Activated CD4-positive, alpha-beta T cell treated with anti-CD3 and anti-CD28 coated beads, Interleukin-2, amount 10 ng/mL, durations not matched to agents 7 days and 5 days (primary cell): ENCODE data around the gene ATXN10. TPM values are rescaled to one million over a fixed set of nuclear protein-coding genes. Genes with fewer than 3 reads are reported as not detected.

Experiments
- CTCF ChIA-PET: fragments of 350-600 bp; sonication (Branson Sonifier 250); formaldehyde crosslinking; loops from one replicate; lab custom pipeline; 2021; ENCODE audit warnings: antibody characterized with exemption; lab: Charles Lee
- POLR2A ChIA-PET: fragments of 350-600 bp; sonication (Branson Sonifier 250); formaldehyde crosslinking; loops from one replicate; lab custom pipeline; 2021; ENCODE audit warnings: antibody characterized with exemption; lab: Charles Lee
- DNase-seq: peaks from one replicate; pipeline ENCODE4 v3.0.0-alpha.2; 2020
- H3K27ac Mint-ChIP-seq: one replicate; pipeline ENCODE4 v1.8.0; 2021; ENCODE audit warnings: mild to moderate bottlenecking, moderate library complexity, mixed read lengths
- H3K27me3 Mint-ChIP-seq: one replicate; pipeline ENCODE4 v1.8.0; 2021; ENCODE audit warnings: mixed read lengths
- H3K36me3 Mint-ChIP-seq: one replicate; pipeline ENCODE4 v1.8.0; 2021; ENCODE audit warnings: low read depth, mixed read lengths
- H3K4me1 Mint-ChIP-seq: one replicate; pipeline ENCODE4 v1.8.0; 2021; ENCODE audit warnings: mixed read lengths
- H3K4me3 Mint-ChIP-seq: one replicate; pipeline ENCODE4 v1.8.0; 2021; ENCODE audit warnings: mild to moderate bottlenecking, moderate library complexity, mixed read lengths
- H3K9me3 Mint-ChIP-seq: one replicate; pipeline ENCODE4 v1.8.0; 2021; ENCODE audit warnings: mixed read lengths
- total RNA-seq, 2 experiments: library from RNA; stranded (reverse); gene quantifications; one replicate each; pipeline ENCODE4 v1.2.3, GENCODE V29; 2021

Gene ATXN10
- total RNA-seq, 2 experiments from 2014 or later: 91.5 to 103 TPM

- Mint-ChIP-seq H3K27me3 (no peaks in the 10 kb centered on the region), H3K9me3 (no peaks in the 10 kb centered on the region), H3K36me3 (peaks cover 3% of the 10 kb centered on the region), H3K27ac (no peak overlapping the region), H3K4me1 (peaks cover 5% of the 10 kb centered on the region), H3K4me3 (no peak overlapping the region)
- POLR2A ChIA-PET: no interaction called here
- DNase-seq: no peak
- CTCF ChIA-PET: interaction anchor here (0.6 to 1.9 kb wide), 3 partner anchors 12 to 80 kb away, joined by 3 to 7 read pairs (median 6); no protein-coding TSS in a partner anchor
These were observed 13.3 kb downstream of the ATXN10 start for GRCh38 chr22:45684752-45685574.

DNA sequence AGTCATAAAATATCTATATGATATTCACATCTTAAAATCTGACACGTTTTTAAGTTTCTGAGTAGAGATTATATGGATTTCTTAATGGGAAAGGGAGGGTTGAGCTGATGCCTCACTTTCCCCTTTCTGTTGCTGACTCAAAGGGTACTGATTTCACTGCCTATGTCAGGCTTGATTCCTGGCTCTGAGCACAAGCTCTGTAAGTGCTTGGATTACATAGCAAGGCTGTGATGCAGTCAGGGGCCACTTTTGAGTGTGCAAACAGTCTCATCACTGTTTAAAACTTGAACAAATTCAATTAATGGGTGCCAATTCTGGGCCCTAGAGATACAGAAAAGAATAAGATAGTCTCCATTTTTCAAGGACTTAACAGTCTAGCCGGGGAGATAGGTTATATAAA, 14.4 kb downstream of the ATXN10 start:
- ChIA-PET CTCF (interaction anchor here (1.5 kb wide), 1 partner anchor 13 kb away, joined by 6 read pairs; no protein-coding TSS in a partner anchor), POLR2A (no interaction called here)
- H3K27ac Mint-ChIP-seq: no peak overlapping the region
- peaks cover 10% of the 10 kb centered on the region for H3K36me3 Mint-ChIP-seq
- no peaks in the 10 kb centered on the region for H3K9me3 Mint-ChIP-seq
- peaks cover 14% of the 10 kb centered on the region for H3K4me1 Mint-ChIP-seq
- H3K27me3 Mint-ChIP-seq: no peaks in the 10 kb centered on the region
- H3K4me3 Mint-ChIP-seq: no peak overlapping the region
- DNase-seq: no peak

DNA sequence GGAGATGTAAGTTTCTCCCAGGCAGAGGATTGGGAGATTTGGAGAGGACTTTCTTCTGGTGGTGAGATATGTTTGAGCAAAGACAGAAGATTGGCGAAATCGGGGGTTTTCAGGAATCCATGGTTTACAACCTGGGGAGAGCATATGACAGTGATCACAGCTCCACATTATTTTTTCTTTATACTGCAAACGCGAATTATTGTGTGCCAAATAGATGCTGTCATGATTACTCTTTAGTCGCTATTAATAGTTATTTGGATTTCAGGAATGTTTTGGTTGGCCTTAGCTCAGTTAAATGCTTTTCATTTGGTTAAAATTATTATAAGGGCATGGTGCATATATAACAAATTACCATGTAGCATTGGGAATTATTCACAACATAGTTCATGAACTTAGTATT, 15.2 kb downstream of the ATXN10 start:
- H3K4me3 Mint-ChIP-seq: no peak overlapping the region
- POLR2A ChIA-PET: no interaction called here
- CTCF ChIA-PET: no interaction called here
- no peaks in the 10 kb centered on the region for H3K9me3 Mint-ChIP-seq
- DNase-seq: no peak
- H3K4me1 Mint-ChIP-seq: peaks cover 16% of the 10 kb centered on the region
- H3K27me3 Mint-ChIP-seq: no peaks in the 10 kb centered on the region
- no peak overlapping the region for H3K27ac Mint-ChIP-seq
- H3K36me3 Mint-ChIP-seq: peaks cover 11% of the 10 kb centered on the region

DNA sequence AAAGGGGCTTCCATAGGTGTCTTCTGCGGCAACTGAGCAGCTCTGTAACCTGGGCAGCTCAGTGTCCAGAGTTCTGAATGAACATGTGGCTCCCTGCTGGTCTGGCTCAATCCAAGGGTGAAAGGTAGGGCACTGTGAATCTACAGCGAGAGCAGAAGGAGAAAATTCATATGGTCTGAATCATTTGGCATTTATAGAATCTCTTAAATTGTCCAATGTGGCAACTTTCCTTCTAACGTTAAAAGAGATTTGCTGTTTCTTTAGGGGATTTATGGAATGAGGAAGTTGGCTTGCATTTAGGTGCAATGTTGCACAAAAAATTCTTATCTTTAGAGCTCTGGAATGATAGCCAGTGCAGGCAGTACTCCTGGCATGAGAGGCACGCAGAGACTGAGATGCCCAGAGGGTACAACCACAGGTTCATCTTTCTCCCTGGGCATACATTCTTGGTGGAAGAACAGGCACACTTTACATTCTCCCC, 17.0 kb downstream of the ATXN10 start:
- Mint-ChIP-seq H3K27ac (no peak overlapping the region), H3K36me3 (peaks cover 16% of the 10 kb centered on the region), H3K27me3 (no peaks in the 10 kb centered on the region), H3K9me3 (no peaks in the 10 kb centered on the region), H3K4me3 (no peak overlapping the region), H3K4me1 (peaks cover 16% of the 10 kb centered on the region)
- DNase-seq: no peak
- CTCF ChIA-PET: no interaction called here
- POLR2A ChIA-PET: no interaction called here

GRCh38 chr22:45689211-45689610, 17.6 kb downstream of the ATXN10 start:
- ChIA-PET POLR2A (no interaction called here), CTCF (no interaction called here)
- Mint-ChIP-seq H3K36me3 (peaks cover 22% of the 10 kb centered on the region), H3K27me3 (no peaks in the 10 kb centered on the region), H3K9me3 (no peaks in the 10 kb centered on the region), H3K27ac (no peak overlapping the region), H3K4me3 (no peak overlapping the region), H3K4me1 (peaks cover 16% of the 10 kb centered on the region)
- no peak for DNase-seq

DNA sequence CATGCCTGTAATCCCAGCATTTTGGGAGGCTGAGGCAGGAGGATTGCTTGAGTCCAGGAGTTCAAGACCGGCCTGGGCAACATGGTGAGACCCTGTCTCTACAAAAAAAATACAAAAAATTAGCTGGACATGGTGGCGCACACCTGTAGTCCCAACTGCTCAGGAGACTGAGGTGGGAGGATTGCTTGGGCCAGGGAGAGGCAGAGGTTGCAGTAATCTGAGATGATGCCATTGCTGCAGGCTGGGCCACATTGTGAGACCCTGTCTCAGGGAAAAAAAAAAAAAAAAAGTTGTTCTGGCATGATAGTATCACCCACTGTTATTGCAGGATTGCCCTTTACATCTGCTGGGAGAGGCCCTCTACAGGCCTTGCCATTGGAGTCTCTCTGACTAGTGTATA, 18.4 kb downstream of the ATXN10 start:
- ChIA-PET POLR2A (no interaction called here), CTCF (no interaction called here)
- peaks cover 16% of the 10 kb centered on the region for H3K4me1 Mint-ChIP-seq
- H3K36me3 Mint-ChIP-seq: peaks cover 22% of the 10 kb centered on the region
- no peak for DNase-seq
- H3K4me3 Mint-ChIP-seq: no peak overlapping the region
- H3K27ac Mint-ChIP-seq: peak overlapping the region; percentile 33
- H3K9me3 Mint-ChIP-seq: no peaks in the 10 kb centered on the region
- H3K27me3 Mint-ChIP-seq: no peaks in the 10 kb centered on the region

- no peak for DNase-seq
- no peaks in the 10 kb centered on the region for H3K9me3 Mint-ChIP-seq
- CTCF ChIA-PET: interaction anchor here (1.5 kb wide), 1 partner anchor 13 kb away, joined by 6 read pairs; no protein-coding TSS in a partner anchor
- H3K27me3 Mint-ChIP-seq: no peaks in the 10 kb centered on the region
- POLR2A ChIA-PET: no interaction called here
- no peak overlapping the region for H3K27ac Mint-ChIP-seq
- H3K4me1 Mint-ChIP-seq: peaks cover 16% of the 10 kb centered on the region
- peaks cover 24% of the 10 kb centered on the region for H3K36me3 Mint-ChIP-seq
- no peak overlapping the region for H3K4me3 Mint-ChIP-seq
These were observed 20.9 kb downstream of the ATXN10 start for GRCh38 chr22:45692549-45692948.

- Mint-ChIP-seq H3K4me3 (no peak overlapping the region), H3K9me3 (no peaks in the 10 kb centered on the region), H3K4me1 (peaks cover 16% of the 10 kb centered on the region), H3K27me3 (no peaks in the 10 kb centered on the region), H3K27ac (no peak overlapping the region), H3K36me3 (peaks cover 32% of the 10 kb centered on the region)
- ChIA-PET POLR2A (no interaction called here), CTCF (interaction anchor here (1.5 kb wide), 1 partner anchor 14 kb away, joined by 6 read pairs; no protein-coding TSS in a partner anchor)
- DNase-seq: no peak
These were observed 22.2 kb downstream of the ATXN10 start for GRCh38 chr22:45693835-45694234.

DNA sequence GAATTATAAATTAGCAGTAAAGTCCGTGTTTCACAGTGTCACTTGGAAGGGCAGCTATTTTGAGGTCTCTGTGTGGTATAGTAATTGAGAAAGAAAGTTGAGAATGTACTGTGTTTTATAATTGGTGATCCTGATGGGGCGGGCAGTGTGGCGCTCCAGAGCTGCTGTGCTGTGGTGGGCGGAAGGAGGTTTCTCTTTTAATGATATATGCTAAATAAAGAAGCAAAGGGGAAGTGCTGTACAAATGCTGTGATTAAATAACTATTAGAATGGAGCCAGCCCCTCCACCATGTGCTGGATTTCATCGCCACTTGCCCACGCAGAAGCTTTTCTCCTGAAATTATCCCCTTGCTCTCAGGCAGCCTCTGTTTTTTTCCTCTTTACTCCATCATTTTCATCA, 24.6 kb downstream of the ATXN10 start:
- Mint-ChIP-seq H3K4me3 (no peak overlapping the region), H3K27me3 (no peaks in the 10 kb centered on the region), H3K4me1 (peaks cover under 1% of the 10 kb centered on the region), H3K36me3 (peaks cover 31% of the 10 kb centered on the region), H3K9me3 (no peaks in the 10 kb centered on the region), H3K27ac (peak overlapping the region; percentile 14)
- no peak for DNase-seq
- ChIA-PET CTCF (no interaction called here), POLR2A (no interaction called here)

- Mint-ChIP-seq H3K9me3 (no peaks in the 10 kb centered on the region), H3K4me3 (no peak overlapping the region), H3K27me3 (no peaks in the 10 kb centered on the region), H3K4me1 (no peaks in the 10 kb centered on the region), H3K36me3 (peaks cover 35% of the 10 kb centered on the region), H3K27ac (no peak overlapping the region)
- POLR2A ChIA-PET: no interaction called here
- no peak for DNase-seq
- CTCF ChIA-PET: no interaction called here
These were observed 26.5 kb downstream of the ATXN10 start for GRCh38 chr22:45698094-45698493.

DNA sequence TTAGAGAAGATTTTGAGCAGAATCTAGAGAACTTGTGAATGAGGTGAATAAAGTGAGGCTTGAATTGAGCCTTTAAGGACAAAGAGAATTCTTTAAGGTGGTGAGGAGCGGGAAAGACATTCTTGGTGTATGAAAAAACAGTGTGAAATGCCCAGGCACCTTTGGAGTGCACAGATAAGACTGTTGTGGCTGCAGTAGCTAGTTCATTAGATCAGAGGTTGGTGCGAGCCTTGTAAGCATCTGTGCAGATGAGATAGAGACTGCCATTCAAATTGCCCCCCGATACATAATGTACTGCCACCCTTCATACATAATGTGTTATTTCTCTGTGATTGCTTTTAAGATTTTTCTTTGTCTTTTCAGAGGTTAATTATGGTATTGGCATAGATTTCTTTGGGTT, 31.3 kb downstream of the ATXN10 start:
- Mint-ChIP-seq H3K4me1 (peaks cover 2% of the 10 kb centered on the region), H3K4me3 (no peak overlapping the region), H3K36me3 (peaks cover 48% of the 10 kb centered on the region), H3K9me3 (no peaks in the 10 kb centered on the region), H3K27me3 (no peaks in the 10 kb centered on the region), H3K27ac (no peak overlapping the region)
- DNase-seq: no peak
- POLR2A ChIA-PET: interaction anchor here (0.7 kb wide), 1 partner anchor 156 kb away, joined by 3 read pairs; no protein-coding TSS in a partner anchor
- CTCF ChIA-PET: no interaction called here

DNA sequence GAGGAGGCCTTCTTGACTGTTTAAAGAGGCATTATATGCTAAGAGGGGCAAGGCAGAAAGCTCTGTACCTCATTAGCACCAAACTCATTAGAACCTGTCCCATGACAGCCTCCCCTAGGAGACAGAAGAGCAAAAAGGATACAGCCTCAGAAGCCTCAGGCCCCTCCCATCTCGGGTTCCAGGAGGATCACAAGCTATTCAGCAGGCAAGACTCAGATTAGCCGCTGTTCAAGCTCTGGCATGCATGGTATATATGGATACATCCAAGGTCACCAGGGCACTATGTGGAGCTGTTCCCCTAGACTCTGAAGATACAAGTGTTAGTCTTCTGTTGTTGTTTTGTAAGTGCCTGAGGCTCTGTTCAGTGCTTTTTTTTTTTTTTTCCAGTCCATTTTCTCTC, 32.1 kb downstream of the ATXN10 start:
- Mint-ChIP-seq H3K27me3 (no peaks in the 10 kb centered on the region), H3K4me3 (no peak overlapping the region), H3K36me3 (peaks cover 47% of the 10 kb centered on the region), H3K27ac (no peak overlapping the region), H3K4me1 (peaks cover 6% of the 10 kb centered on the region), H3K9me3 (no peaks in the 10 kb centered on the region)
- CTCF ChIA-PET: no interaction called here
- POLR2A ChIA-PET: interaction anchor here (0.7 kb wide), 1 partner anchor 155 kb away, joined by 3 read pairs; no protein-coding TSS in a partner anchor
- no peak for DNase-seq

DNA sequence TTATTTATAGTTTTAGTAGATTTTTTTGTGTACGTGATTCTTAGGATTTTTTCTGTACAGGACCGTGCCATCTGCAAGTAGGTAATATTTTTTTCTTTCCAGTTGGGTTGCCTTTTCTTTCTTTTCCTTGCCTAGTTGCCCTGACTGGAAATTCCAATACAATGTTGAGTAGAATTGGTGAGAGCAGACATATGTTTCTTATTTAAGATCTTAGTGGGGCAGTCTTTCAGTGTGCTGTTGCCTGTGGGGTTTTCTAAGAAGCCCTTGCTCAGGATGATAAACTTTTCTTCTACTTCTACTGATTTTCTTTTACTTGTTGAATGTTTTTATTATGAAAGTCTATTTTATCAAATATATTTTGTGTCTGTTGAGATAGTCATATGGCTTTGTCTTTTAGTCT, 33.0 kb downstream of the ATXN10 start:
- H3K36me3 Mint-ChIP-seq: peaks cover 55% of the 10 kb centered on the region

More for the DNA sequence above, 33.0 kb downstream of the ATXN10 start:
- no peak overlapping the region for H3K27ac Mint-ChIP-seq
- CTCF ChIA-PET: no interaction called here
- POLR2A ChIA-PET: no interaction called here
- peaks cover 14% of the 10 kb centered on the region for H3K4me1 Mint-ChIP-seq
- no peak overlapping the region for H3K4me3 Mint-ChIP-seq
- DNase-seq: no peak
- H3K9me3 Mint-ChIP-seq: no peaks in the 10 kb centered on the region
- no peaks in the 10 kb centered on the region for H3K27me3 Mint-ChIP-seq
